HEK293 (cell line): ENCODE measurements around the gene ZNF19.

Experiments used
- CTCF ChIA-PET: fragments of 350-600 bp; formaldehyde crosslinking; extraction: SDS; loops from one replicate; lab custom pipeline; 2021; ENCODE audit warnings: antibody characterized with exemption; lab: Yijun Ruan, JAX
- POLR2A ChIA-PET: fragments of 300-600 bp; formaldehyde crosslinking; extraction: SDS; loops from one replicate; lab custom pipeline; 2020; ENCODE audit warnings: antibody characterized with exemption, inconsistent platforms; lab: Yijun Ruan, JAX
- H3K27ac ChIP-seq: fragments of 200-500 bp; sonication (Bioruptor generic); 2 replicates; pipeline ENCODE4 v1.5.1; 2014; ENCODE audit warnings: low read depth, low read length, control low read depth, inconsistent platforms; ENCODE audit errors: extremely low read depth
- H3K36me3 ChIP-seq, 2 experiments: fragments of 200-500 bp in 1 of 2; sonication (Bioruptor generic) in 1 of 2; 1 replicate in 1 of 2; 2 replicates in 1 of 2; pipeline ENCODE4 v1.5.1; 2014 to 2017; ENCODE audit warnings: inconsistent platforms in 2 of 2, low read length in 2 of 2; ENCODE audit not compliant: control insufficient read depth in 2 of 2, insufficient read depth in 1 of 2
- H3K4me1 ChIP-seq: fragments of 200-500 bp; sonication (Bioruptor generic); 2 replicates; pipeline ENCODE4 v1.5.1; 2014; ENCODE audit warnings: mild to moderate bottlenecking, low read length, inconsistent platforms; ENCODE audit not compliant: control insufficient read depth, insufficient read depth
- H3K4me3 ChIP-seq: 2 replicates; pipeline ENCODE4 v1.5.1; 2011; ENCODE audit warnings: low read depth, mild to moderate bottlenecking, control low read depth, low read length, moderate library complexity
- H3K9me3 ChIP-seq: fragments of 200-500 bp; sonication (Bioruptor generic); 2 replicates; pipeline ENCODE4 v1.5.1; 2014; ENCODE audit warnings: low read depth, low read length, inconsistent platforms; ENCODE audit not compliant: control insufficient read depth, insufficient read depth
- ZIC2 ChIP-seq: fragments of 450-650 bp; formaldehyde crosslinking; IDR thresholded peaks from 2 replicates; pipeline ENCODE4 v1.5.1; 2016; ENCODE audit warnings: missing biosample characterization, missing genetic modification characterization
- ZNF121 ChIP-seq: fragments of 450-650 bp; formaldehyde crosslinking; IDR thresholded peaks from 2 replicates; pipeline ENCODE4 v1.5.1; 2016; ENCODE audit warnings: missing biosample characterization, missing genetic modification characterization
- ZNF133 ChIP-seq: fragments of 450-650 bp; formaldehyde crosslinking; IDR thresholded peaks from 2 replicates; pipeline ENCODE4 v1.5.1; 2016; ENCODE audit warnings: missing biosample characterization, missing genetic modification characterization
- ZNF350 ChIP-seq: fragments of 450-650 bp; formaldehyde crosslinking; IDR thresholded peaks from 2 replicates; pipeline ENCODE4 v1.5.0; 2017; ENCODE audit warnings: missing biosample characterization, mild to moderate bottlenecking, missing genetic modification characterization
- ZNF416 ChIP-seq: fragments of 450-650 bp; formaldehyde crosslinking; IDR thresholded peaks from 2 replicates; pipeline ENCODE4 v1.5.1; 2016; ENCODE audit warnings: missing biosample characterization, missing genetic modification characterization
- ZNF530 ChIP-seq: fragments of 450-650 bp; formaldehyde crosslinking; IDR thresholded peaks from 2 replicates; pipeline ENCODE4 v1.5.1; 2016; ENCODE audit warnings: low read depth, missing biosample characterization, missing genetic modification characterization
- ZNF621 ChIP-seq: fragments of 450-650 bp; formaldehyde crosslinking; IDR thresholded peaks from 2 replicates; pipeline ENCODE4 v1.5.1; 2017; ENCODE audit warnings: missing biosample characterization, missing genetic modification characterization
- ZNF76 ChIP-seq: fragments of 450-650 bp; formaldehyde crosslinking; IDR thresholded peaks from 2 replicates; pipeline ENCODE4; 2016; ENCODE audit warnings: low read depth, missing biosample characterization, missing genetic modification characterization, borderline replicate concordance
- ZNF777 ChIP-seq: fragments of 450-650 bp; formaldehyde crosslinking; IDR thresholded peaks from 2 replicates; pipeline ENCODE4 v1.5.1; 2017; ENCODE audit warnings: missing biosample characterization, missing genetic modification characterization, borderline replicate concordance
- ZNF843 ChIP-seq: fragments of 450-650 bp; formaldehyde crosslinking; IDR thresholded peaks from 2 replicates; pipeline ENCODE4 v1.5.1; 2016; ENCODE audit warnings: missing biosample characterization, missing genetic modification characterization
- TF ChIP-seq, protein P1 (sequence below): fragments of 450-650 bp; formaldehyde crosslinking; IDR thresholded peaks from 2 replicates; pipeline ENCODE4 v1.5.1; 2016; ENCODE audit warnings: missing biosample characterization, missing genetic modification characterization
- TF ChIP-seq, protein P2 (sequence below): fragments of 450-650 bp; formaldehyde crosslinking; IDR thresholded peaks from 2 replicates; pipeline ENCODE4 v1.5.1; 2017; ENCODE audit warnings: missing biosample characterization, missing genetic modification characterization
- TF ChIP-seq, protein P3 (sequence below): fragments of 450-650 bp; formaldehyde crosslinking; IDR thresholded peaks from 2 replicates; pipeline ENCODE4 v1.5.1; 2016; ENCODE audit warnings: missing biosample characterization, missing genetic modification characterization
- TF ChIP-seq, protein P4 (sequence below): fragments of 450-650 bp; formaldehyde crosslinking; IDR thresholded peaks from 2 replicates; pipeline ENCODE4 v1.5.1; 2016; ENCODE audit warnings: missing biosample characterization, missing genetic modification characterization
- TF ChIP-seq, protein P5 (sequence below): fragments of 450-650 bp; formaldehyde crosslinking; IDR thresholded peaks from 2 replicates; pipeline ENCODE4 v1.5.1; 2016; ENCODE audit warnings: missing biosample characterization, missing genetic modification characterization

Gene ZNF19

DNA sequence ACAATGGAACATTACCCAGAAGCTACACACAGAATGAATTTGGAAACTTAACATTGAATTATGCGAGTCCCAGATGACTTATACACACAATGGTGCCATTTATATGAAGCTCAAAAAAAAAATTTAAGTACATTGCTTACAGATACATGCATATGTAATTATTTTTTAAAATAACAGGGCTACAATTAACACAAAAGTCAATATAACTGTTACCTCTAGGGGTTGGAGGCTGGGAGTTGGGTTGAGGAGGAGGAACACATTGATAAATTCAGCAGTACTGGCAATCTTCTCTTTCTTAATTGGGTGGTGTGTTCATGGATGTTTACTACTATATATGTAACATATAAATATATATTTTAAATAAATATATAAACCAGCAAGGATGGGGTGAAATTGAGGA lies 28.2 kb downstream of the ZNF19 start:
- CTCF ChIA-PET, result interaction anchor here (0.7 kb wide), 1 partner anchor 57 kb away, joined by 3 read pairs; no protein-coding TSS in a partner anchor
- Histone ChIP-seq H3K4me1 (peaks cover 7% of the 10 kb centered on the region; the same call in 1 of the 2 replicates), H3K27ac (no peak overlapping the region), H3K36me3 (peaks cover 0 to 8% of the 10 kb centered on the region in 2 experiments; a peak in 2 of 3 replicates), H3K9me3 (no peaks in the 10 kb centered on the region), H3K4me3 (peak overlapping the region; percentile 92; the same call in 1 of the 2 replicates)
- POLR2A ChIA-PET, result no interaction called here
- no peak for TF ChIP-seq ZNF530 (tag by site-specific recombination)
- TF ChIP-seq ZNF416 (tag by site-specific recombination), result no peak
- TF ChIP-seq ZNF777 (tag by site-specific recombination), result no peak
- TF ChIP-seq ZNF843, result no peak
- TF ChIP-seq ZNF133 (tag by site-specific recombination), result no peak
- TF ChIP-seq ZIC2 (tag by site-specific recombination), result no peak
- TF ChIP-seq, protein P1, sequence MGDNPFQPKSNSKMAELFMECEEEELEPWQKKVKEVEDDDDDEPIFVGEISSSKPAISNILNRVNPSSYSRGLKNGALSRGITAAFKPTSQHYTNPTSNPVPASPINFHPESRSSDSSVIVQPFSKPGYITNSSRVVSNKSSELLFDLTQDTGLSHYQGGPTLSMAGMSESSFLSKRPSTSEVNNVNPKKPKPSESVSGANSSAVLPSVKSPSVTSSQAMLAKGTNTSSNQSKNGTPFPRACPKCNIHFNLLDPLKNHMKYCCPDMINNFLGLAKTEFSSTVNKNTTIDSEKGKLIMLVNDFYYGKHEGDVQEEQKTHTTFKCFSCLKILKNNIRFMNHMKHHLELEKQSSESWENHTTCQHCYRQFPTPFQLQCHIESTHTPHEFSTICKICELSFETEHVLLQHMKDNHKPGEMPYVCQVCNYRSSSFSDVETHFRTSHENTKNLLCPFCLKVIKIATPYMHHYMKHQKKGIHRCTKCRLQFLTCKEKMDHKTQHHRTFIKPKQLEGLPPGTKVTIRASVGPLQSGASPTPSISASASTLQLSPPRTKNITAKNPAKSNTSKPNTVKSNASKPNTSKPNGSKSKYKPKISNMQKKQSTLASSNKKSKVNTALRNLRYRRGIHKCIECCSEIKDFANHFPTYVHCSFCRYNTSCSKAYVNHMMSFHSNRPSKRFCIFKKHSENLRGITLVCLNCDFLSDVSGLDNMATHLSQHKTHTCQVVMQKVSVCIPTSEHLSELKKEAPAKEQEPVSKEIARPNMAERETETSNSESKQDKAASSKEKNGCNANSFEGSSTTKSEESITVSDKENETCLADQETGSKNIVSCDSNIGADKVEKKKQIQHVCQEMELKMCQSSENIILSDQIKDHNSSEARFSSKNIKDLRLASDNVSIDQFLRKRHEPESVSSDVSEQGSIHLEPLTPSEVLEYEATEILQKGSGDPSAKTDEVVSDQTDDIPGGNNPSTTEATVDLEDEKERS (tag by site-specific recombination), result no peak
- no peak for TF ChIP-seq ZNF121 (tag by site-specific recombination)
- TF ChIP-seq, protein P2, sequence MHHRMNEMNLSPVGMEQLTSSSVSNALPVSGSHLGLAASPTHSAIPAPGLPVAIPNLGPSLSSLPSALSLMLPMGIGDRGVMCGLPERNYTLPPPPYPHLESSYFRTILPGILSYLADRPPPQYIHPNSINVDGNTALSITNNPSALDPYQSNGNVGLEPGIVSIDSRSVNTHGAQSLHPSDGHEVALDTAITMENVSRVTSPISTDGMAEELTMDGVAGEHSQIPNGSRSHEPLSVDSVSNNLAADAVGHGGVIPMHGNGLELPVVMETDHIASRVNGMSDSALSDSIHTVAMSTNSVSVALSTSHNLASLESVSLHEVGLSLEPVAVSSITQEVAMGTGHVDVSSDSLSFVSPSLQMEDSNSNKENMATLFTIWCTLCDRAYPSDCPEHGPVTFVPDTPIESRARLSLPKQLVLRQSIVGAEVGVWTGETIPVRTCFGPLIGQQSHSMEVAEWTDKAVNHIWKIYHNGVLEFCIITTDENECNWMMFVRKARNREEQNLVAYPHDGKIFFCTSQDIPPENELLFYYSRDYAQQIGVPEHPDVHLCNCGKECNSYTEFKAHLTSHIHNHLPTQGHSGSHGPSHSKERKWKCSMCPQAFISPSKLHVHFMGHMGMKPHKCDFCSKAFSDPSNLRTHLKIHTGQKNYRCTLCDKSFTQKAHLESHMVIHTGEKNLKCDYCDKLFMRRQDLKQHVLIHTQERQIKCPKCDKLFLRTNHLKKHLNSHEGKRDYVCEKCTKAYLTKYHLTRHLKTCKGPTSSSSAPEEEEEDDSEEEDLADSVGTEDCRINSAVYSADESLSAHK (tag by site-specific recombination), result no peak
- TF ChIP-seq ZNF621 (tag by site-specific recombination), result no peak
- TF ChIP-seq, protein P3, sequence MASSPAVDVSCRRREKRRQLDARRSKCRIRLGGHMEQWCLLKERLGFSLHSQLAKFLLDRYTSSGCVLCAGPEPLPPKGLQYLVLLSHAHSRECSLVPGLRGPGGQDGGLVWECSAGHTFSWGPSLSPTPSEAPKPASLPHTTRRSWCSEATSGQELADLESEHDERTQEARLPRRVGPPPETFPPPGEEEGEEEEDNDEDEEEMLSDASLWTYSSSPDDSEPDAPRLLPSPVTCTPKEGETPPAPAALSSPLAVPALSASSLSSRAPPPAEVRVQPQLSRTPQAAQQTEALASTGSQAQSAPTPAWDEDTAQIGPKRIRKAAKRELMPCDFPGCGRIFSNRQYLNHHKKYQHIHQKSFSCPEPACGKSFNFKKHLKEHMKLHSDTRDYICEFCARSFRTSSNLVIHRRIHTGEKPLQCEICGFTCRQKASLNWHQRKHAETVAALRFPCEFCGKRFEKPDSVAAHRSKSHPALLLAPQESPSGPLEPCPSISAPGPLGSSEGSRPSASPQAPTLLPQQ, result no peak
- TF ChIP-seq, protein P4, sequence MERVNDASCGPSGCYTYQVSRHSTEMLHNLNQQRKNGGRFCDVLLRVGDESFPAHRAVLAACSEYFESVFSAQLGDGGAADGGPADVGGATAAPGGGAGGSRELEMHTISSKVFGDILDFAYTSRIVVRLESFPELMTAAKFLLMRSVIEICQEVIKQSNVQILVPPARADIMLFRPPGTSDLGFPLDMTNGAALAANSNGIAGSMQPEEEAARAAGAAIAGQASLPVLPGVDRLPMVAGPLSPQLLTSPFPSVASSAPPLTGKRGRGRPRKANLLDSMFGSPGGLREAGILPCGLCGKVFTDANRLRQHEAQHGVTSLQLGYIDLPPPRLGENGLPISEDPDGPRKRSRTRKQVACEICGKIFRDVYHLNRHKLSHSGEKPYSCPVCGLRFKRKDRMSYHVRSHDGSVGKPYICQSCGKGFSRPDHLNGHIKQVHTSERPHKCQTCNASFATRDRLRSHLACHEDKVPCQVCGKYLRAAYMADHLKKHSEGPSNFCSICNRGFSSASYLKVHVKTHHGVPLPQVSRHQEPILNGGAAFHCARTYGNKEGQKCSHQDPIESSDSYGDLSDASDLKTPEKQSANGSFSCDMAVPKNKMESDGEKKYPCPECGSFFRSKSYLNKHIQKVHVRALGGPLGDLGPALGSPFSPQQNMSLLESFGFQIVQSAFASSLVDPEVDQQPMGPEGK (tag by site-specific recombination), result no peak
- TF ChIP-seq, protein P5, sequence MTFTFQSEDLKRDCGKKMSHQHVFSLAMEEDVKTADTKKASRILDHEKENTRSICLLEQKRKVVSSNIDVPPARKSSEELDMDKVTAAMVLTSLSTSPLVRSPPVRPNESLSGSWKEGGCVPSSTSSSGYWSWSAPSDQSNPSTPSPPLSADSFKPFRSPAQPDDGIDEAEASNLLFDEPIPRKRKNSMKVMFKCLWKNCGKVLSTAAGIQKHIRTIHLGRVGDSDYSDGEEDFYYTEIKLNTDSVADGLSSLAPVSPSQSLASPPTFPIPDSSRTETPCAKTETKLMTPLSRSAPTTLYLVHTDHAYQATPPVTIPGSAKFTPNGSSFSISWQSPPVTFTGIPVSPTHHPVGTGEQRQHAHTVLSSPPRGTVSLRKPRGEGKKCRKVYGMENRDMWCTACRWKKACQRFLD (tag by site-specific recombination), result no peak
- no peak for TF ChIP-seq ZNF350 (tag by site-specific recombination)
- TF ChIP-seq ZNF76 (tag by site-specific recombination), result no peak
- TF ChIP-seq, all 188 proteins: peak for 0
